ENCODE results near the gene GK2.

The GK2 gene

GRCh38 chr4:79381161-79381560, 26.9 kb downstream of the GK2 start:
- no peak for DNase-seq

- DNase-seq, result no peak
These were observed 38.0 kb downstream of the GK2 start for GRCh38 chr4:79370026-79370425.

GRCh38 chr4:79367096-79367495, 40.9 kb downstream of the GK2 start:
- no peak for DNase-seq

GRCh38 chr4:79366422-79366821, 41.6 kb downstream of the GK2 start:
- DNase-seq, result peak in 1 of 3 experiments; percentile 69

- no peak for DNase-seq
These were observed 44.0 kb downstream of the GK2 start for GRCh38 chr4:79364061-79364460.

- DNase-seq, result no peak
These were observed 45.4 kb downstream of the GK2 start for GRCh38 chr4:79362626-79363025.

- DNase-seq, result no peak
These were observed 48.0 kb downstream of the GK2 start for GRCh38 chr4:79360006-79360405.

GRCh38 chr4:79358438-79358837, 49.6 kb downstream of the GK2 start:
- no peak for DNase-seq

- peak in 1 of 3 experiments; percentile 9 for DNase-seq
These were observed 50.7 kb downstream of the GK2 start for GRCh38 chr4:79357365-79357764.

All from NCI-H1417 (cell line).